HepG2 (cell line): Measurements from ENCODE around the gene C10orf71. TPM values are rescaled to one million over a fixed set of nuclear protein-coding genes. Genes with fewer than 3 reads are reported as not detected.

Experiments
- ATAC-seq: fragments of 200-7000 bp; cut with Tn5 transposase; 3 replicates; pipeline ENCODE4 v1.9.1; 2020; ENCODE audit warnings: mild to moderate bottlenecking, moderate library complexity
- BruUV-seq: library from RNA; stranded (reverse); fragments of 400-500 nt; replicated peaks from 2 replicates; lab custom pipeline; 2021; lab: Mats Ljungman, UMichigan
- CTCF ChIA-PET: fragments of 300-600 bp; formaldehyde crosslinking; extraction: SDS; loops from one replicate; lab custom pipeline; 2021; ENCODE audit warnings: low total read pairs, inconsistent platforms, low intra/inter-chr PET ratio; lab: Yijun Ruan, JAX
- POLR2A ChIA-PET: fragments of 350-600 bp; sonication (Branson Sonifier 250); formaldehyde crosslinking; loops from one replicate; lab custom pipeline; 2020; ENCODE audit warnings: antibody characterized with exemption, inconsistent platforms; lab: Yijun Ruan, JAX
- DNase-seq: peaks from one replicate; pipeline ENCODE4 v3.0.0-alpha.2; 2015; ENCODE audit warnings: low spot score
- FAIRE-seq: peaks from 3 replicates; lab custom pipeline; 2011; peaks lifted over from hg19 to GRCh38; lab: Jason Lieb, UNC
- H2AFZ ChIP-seq: one replicate; pipeline ENCODE4 v1.6.1; 2011; ENCODE audit warnings: low read length, inconsistent platforms
- H3K27ac ChIP-seq: fragments of 300-600 bp; 3 replicates; pipeline ENCODE4 v1.8.0; 2011; ENCODE audit warnings: mixed run types, mild to moderate bottlenecking, mixed read lengths, low read length, inconsistent platforms; ENCODE audit not compliant: insufficient read depth; ENCODE audit errors: extremely low read length
- H3K27me3 ChIP-seq, 2 experiments: fragments of 200-600 bp in 1 of 2; 2 replicates in 1 of 2; 3 replicates in 1 of 2; pipeline versions ENCODE4 v1.6.0 to v1.8.0; 2011; ENCODE audit warnings: low read length in 2 of 2, mild to moderate bottlenecking in 2 of 2, moderate library complexity in 2 of 2, inconsistent platforms in 1 of 2; ENCODE audit not compliant: insufficient read depth in 2 of 2, control insufficient read depth in 1 of 2
- H3K36me3 ChIP-seq, 2 experiments: fragments of 200-600 bp in 1 of 2; replicated peaks in 1 of 2; 2 replicates in 1 of 2; 3 replicates in 1 of 2; pipeline versions ENCODE4 v1.5.1 to v1.8.0; 2011; ENCODE audit warnings: low read length in 2 of 2, inconsistent platforms in 1 of 2; ENCODE audit not compliant: insufficient read depth in 2 of 2, control insufficient read depth in 1 of 2
- H3K4me1 ChIP-seq: 2 replicates; pipeline ENCODE4 v1.5.1; 2012; ENCODE audit warnings: low read length, inconsistent platforms; ENCODE audit not compliant: insufficient read depth
- H3K4me2 ChIP-seq: 2 replicates; pipeline ENCODE4 v1.6.0; 2011; ENCODE audit warnings: low read depth, low read length, inconsistent platforms
- H3K4me3 ChIP-seq, 3 experiments: fragments of 200-600 bp in 1 of 3; sonication (generic), shearing (Covaris generic) in 1 of 3; replicated peaks in 1 of 3; 2 replicates each; pipeline ENCODE4 v1.5.1; 2011 to 2016; ENCODE audit warnings: low read length in 3 of 3, inconsistent platforms in 2 of 3, low read depth in 2 of 3, mild to moderate bottlenecking in 2 of 3, control low read depth in 1 of 3, mixed read lengths in 1 of 3; ENCODE audit not compliant: insufficient read depth in 1 of 3
- H3K79me2 ChIP-seq: one replicate; pipeline ENCODE4 v1.6.1; 2011; ENCODE audit warnings: low read length, inconsistent platforms; ENCODE audit not compliant: insufficient read depth
- H3K9ac ChIP-seq: 2 replicates; pipeline ENCODE4 v1.6.0; 2011; ENCODE audit warnings: mild to moderate bottlenecking, low read depth, low read length, inconsistent platforms; ENCODE audit not compliant: insufficient read depth
- H3K9me3 ChIP-seq: 2 replicates; pipeline ENCODE4 v1.5.1; 2012; ENCODE audit warnings: mild to moderate bottlenecking, low read length
- H4K20me1 ChIP-seq: 2 replicates; pipeline ENCODE4 v1.6.0; 2011; ENCODE audit warnings: inconsistent platforms, mild to moderate bottlenecking, low read length, moderate library complexity; ENCODE audit not compliant: insufficient read depth
- ZFP36 ChIP-seq: fragments of 150-350 bp; IDR thresholded peaks from 2 replicates; pipeline ENCODE4 v1.6.1; 2018; ENCODE audit warnings: borderline replicate concordance, low read length, low read depth; ENCODE audit not compliant: partially characterized antibody
- ZNF260 ChIP-seq: sonication (generic); formaldehyde crosslinking; IDR thresholded peaks from 2 replicates; pipeline ENCODE4 v1.4.0; 2020; ENCODE audit warnings: missing genetic modification reagents, low read depth, mild to moderate bottlenecking, borderline replicate concordance
- ZNF274 ChIP-seq: sonication (generic); formaldehyde crosslinking; IDR thresholded peaks from 2 replicates; pipeline ENCODE4 v1.5.1; 2020; ENCODE audit warnings: mild to moderate bottlenecking, missing genetic modification reagents
- ZNF615 ChIP-seq: sonication (generic); formaldehyde crosslinking; IDR thresholded peaks from 2 replicates; pipeline ENCODE4 v1.5.0; 2020; ENCODE audit warnings: mild to moderate bottlenecking, missing genetic modification reagents, borderline replicate concordance
- ZNF652 ChIP-seq: IDR thresholded peaks from 2 replicates; pipeline ENCODE4 v1.6.1; 2016; ENCODE audit warnings: low read depth, borderline replicate concordance
- ZNF737 ChIP-seq: sonication (generic); formaldehyde crosslinking; IDR thresholded peaks from 2 replicates; pipeline ENCODE4 v1.5.0; 2020; ENCODE audit warnings: missing genetic modification reagents, mild to moderate bottlenecking, borderline replicate concordance
- WGBS: methylation state at CpG from one replicate; pipeline ENCODE4 v1.1.6; 2017; ENCODE audit warnings: low lambda C conversion rate; 5-methylcytosine and 5-hydroxymethylcytosine counted together
- in situ Hi-C: cut with HindIII; loops from 2 replicates; pipeline ENCODE4 v1.10.0; 2017; ENCODE audit warnings: low pct_unique_long_range_greater_than_20kb; ENCODE audit not compliant: extremely low pct_ligation_motif_present
- intact Hi-C: fragments of 100-400 bp; cut with micrococcal nuclease; formaldehyde crosslinking; loops from one replicate; pipeline ENCODE4 v1.10.0; 2022; ENCODE audit not compliant: unreplicated experiment
- polyA plus RNA-seq, 8 experiments: library from polyadenylated mRNA; depleted of rRNA in 3 of 8; stranded (reverse) in 7 of 8; unstranded in 1 of 8; fragments of >200 nt; fragmentation: Illumina TruSeq in 4 of 8; extraction: Trizol in 4 of 8; gene quantifications; 2 replicates each; pipeline versions ENCODE4 v1.2.1 to v1.2.3, GENCODE V29; 2011 to 2016; ENCODE audit warnings: low read depth in 4 of 8, missing spikeins in 1 of 8, mixed read lengths in 1 of 8; ENCODE audit not compliant: insufficient read depth in 1 of 8
- total RNA-seq, 5 experiments: library from RNA; depleted of rRNA; stranded (reverse); fragments of >200 nt; fragmentation: Illumina TruSeq; extraction: Trizol; gene quantifications; 2 replicates each; pipeline ENCODE4 v1.2.3, GENCODE V29; 2016; ENCODE audit warnings: low read depth in 1 of 5
- TF ChIP-seq, protein P1 (sequence below): sonication (generic); formaldehyde crosslinking; IDR thresholded peaks from 2 replicates; pipeline ENCODE4 v1.4.0; 2020; ENCODE audit warnings: missing genetic modification reagents, mild to moderate bottlenecking, borderline replicate concordance
- TF ChIP-seq, protein P2 (sequence below): sonication (generic); formaldehyde crosslinking; IDR thresholded peaks from 2 replicates; pipeline ENCODE4 v1.9.0; 2022; ENCODE audit warnings: missing genetic modification reagents, mild to moderate bottlenecking, borderline replicate concordance
- TF ChIP-seq, protein P3 (sequence below): IDR thresholded peaks from 2 replicates; pipeline ENCODE4 v1.6.1; 2012; ENCODE audit warnings: low read length, improper control_type of control experiment

C10orf71 gene
- total and polyA plus RNA-seq, 2 of the 13 experiments (the other 11 are each of a cell fraction or from before 2014, with no cell fraction given): not detected

DNA sequence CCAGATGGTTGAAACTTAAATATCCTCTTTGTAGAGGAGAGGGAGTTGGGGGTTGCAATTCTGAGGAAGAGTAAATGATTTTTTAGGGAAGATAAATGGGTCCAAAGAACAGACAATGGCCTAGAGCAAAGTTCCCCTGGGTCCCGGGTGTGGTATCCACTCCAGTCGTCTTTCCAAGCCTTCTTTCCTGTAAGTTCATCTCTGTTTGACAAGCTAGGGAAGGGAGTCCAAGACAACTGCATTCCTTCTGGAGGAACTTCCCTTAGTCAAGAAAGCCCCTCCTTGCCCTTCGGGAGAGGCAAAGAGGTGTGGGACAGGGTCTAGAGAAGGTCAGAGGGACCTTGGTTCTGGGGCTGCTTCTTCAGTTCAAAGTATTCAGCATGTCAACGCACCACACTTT, 33.4 kb downstream of the C10orf71 start:
- Histone ChIP-seq H3K27me3 (peaks cover 0 to 21% of the 10 kb centered on the region in 2 experiments; a peak in 2 of 5 replicates), H3K79me2 (no peaks in the 10 kb centered on the region), H3K9ac (no peak overlapping the region), H4K20me1 (no peaks in the 10 kb centered on the region), H3K4me3 (no peak overlapping the region), H3K9me3 (no peaks in the 10 kb centered on the region), H3K36me3 (no peaks in the 10 kb centered on the region), H2AFZ (no peak overlapping the region), H3K4me1 (no peaks in the 10 kb centered on the region), H3K4me2 (no peak overlapping the region), H3K27ac (no peak overlapping the region)
- BruUV-seq: no TSS peak
- FAIRE-seq: no peak
- in situ Hi-C loops (no loop called here), intact Hi-C loops (no loop called here)
- 0% methylated on average over 3 of the region's 4 CpGs for WGBS
- no peak for ATAC-seq
- ChIA-PET POLR2A (no interaction called here), CTCF (no interaction called here)
- TF ChIP-seq ZNF260 (CRISPR knock-in tag) (no peak), ZNF615 (CRISPR knock-in tag) (no peak), ZNF737 (CRISPR knock-in tag) (no peak), ZFP36 (no peak), ZNF274 (no peak), ZNF652 (CRISPR knock-in tag) (no peak)
- TF ChIP-seq, protein P1, sequence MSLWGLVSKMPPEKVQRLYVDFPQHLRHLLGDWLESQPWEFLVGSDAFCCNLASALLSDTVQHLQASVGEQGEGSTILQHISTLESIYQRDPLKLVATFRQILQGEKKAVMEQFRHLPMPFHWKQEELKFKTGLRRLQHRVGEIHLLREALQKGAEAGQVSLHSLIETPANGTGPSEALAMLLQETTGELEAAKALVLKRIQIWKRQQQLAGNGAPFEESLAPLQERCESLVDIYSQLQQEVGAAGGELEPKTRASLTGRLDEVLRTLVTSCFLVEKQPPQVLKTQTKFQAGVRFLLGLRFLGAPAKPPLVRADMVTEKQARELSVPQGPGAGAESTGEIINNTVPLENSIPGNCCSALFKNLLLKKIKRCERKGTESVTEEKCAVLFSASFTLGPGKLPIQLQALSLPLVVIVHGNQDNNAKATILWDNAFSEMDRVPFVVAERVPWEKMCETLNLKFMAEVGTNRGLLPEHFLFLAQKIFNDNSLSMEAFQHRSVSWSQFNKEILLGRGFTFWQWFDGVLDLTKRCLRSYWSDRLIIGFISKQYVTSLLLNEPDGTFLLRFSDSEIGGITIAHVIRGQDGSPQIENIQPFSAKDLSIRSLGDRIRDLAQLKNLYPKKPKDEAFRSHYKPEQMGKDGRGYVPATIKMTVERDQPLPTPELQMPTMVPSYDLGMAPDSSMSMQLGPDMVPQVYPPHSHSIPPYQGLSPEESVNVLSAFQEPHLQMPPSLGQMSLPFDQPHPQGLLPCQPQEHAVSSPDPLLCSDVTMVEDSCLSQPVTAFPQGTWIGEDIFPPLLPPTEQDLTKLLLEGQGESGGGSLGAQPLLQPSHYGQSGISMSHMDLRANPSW (CRISPR knock-in tag): no peak
- TF ChIP-seq, protein P2, sequence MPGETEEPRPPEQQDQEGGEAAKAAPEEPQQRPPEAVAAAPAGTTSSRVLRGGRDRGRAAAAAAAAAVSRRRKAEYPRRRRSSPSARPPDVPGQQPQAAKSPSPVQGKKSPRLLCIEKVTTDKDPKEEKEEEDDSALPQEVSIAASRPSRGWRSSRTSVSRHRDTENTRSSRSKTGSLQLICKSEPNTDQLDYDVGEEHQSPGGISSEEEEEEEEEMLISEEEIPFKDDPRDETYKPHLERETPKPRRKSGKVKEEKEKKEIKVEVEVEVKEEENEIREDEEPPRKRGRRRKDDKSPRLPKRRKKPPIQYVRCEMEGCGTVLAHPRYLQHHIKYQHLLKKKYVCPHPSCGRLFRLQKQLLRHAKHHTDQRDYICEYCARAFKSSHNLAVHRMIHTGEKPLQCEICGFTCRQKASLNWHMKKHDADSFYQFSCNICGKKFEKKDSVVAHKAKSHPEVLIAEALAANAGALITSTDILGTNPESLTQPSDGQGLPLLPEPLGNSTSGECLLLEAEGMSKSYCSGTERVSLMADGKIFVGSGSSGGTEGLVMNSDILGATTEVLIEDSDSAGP (CRISPR knock-in tag): no peak
- TF ChIP-seq, protein P3, sequence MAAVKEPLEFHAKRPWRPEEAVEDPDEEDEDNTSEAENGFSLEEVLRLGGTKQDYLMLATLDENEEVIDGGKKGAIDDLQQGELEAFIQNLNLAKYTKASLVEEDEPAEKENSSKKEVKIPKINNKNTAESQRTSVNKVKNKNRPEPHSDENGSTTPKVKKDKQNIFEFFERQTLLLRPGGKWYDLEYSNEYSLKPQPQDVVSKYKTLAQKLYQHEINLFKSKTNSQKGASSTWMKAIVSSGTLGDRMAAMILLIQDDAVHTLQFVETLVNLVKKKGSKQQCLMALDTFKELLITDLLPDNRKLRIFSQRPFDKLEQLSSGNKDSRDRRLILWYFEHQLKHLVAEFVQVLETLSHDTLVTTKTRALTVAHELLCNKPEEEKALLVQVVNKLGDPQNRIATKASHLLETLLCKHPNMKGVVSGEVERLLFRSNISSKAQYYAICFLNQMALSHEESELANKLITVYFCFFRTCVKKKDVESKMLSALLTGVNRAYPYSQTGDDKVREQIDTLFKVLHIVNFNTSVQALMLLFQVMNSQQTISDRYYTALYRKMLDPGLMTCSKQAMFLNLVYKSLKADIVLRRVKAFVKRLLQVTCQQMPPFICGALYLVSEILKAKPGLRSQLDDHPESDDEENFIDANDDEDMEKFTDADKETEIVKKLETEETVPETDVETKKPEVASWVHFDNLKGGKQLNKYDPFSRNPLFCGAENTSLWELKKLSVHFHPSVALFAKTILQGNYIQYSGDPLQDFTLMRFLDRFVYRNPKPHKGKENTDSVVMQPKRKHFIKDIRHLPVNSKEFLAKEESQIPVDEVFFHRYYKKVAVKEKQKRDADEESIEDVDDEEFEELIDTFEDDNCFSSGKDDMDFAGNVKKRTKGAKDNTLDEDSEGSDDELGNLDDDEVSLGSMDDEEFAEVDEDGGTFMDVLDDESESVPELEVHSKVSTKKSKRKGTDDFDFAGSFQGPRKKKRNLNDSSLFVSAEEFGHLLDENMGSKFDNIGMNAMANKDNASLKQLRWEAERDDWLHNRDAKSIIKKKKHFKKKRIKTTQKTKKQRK: no peak
- no peak for DNase-seq
